Skeletal muscle tissue (tissue), 4 donors: ENCODE data around the gene CIBAR2. TPM values are rescaled to one million over a fixed set of nuclear protein-coding genes. Genes with fewer than 3 reads are reported as not detected.

Experiments used
- H3K27ac ChIP-seq: one replicate; pipeline ENCODE4 v1.7.0; 2013; ENCODE audit warnings: mild to moderate bottlenecking, low read depth, low read length, inconsistent platforms
- H3K27me3 ChIP-seq, 3 donors: one replicate each; pipeline ENCODE4 v1.7.0; 2013; ENCODE audit warnings: low read length in 3 of 3; ENCODE audit not compliant: control insufficient read depth in 3 of 3, insufficient read depth in 3 of 3
- H3K36me3 ChIP-seq, 3 donors: one replicate each; pipeline ENCODE4 v1.7.0; 2013; ENCODE audit warnings: low read length in 3 of 3; ENCODE audit not compliant: control insufficient read depth in 3 of 3, insufficient read depth in 3 of 3
- H3K4me1 ChIP-seq, 3 donors: one replicate each; pipeline ENCODE4 v1.7.0; 2013; ENCODE audit warnings: low read length in 3 of 3, mild to moderate bottlenecking in 3 of 3; ENCODE audit not compliant: control insufficient read depth in 3 of 3, insufficient read depth in 3 of 3
- H3K4me3 ChIP-seq, 3 donors: one replicate each; pipeline ENCODE4 v1.7.0; 2013; ENCODE audit warnings: low read length in 3 of 3
- H3K9ac ChIP-seq, 3 donors: one replicate each; pipeline ENCODE4 v1.7.0; 2013; ENCODE audit warnings: low read length in 3 of 3, mild to moderate bottlenecking in 3 of 3, moderate library complexity in 2 of 3, low read depth in 1 of 3
- H3K9me3 ChIP-seq, 3 donors: one replicate each; pipeline ENCODE4 v1.7.0; 2013; ENCODE audit warnings: low read length in 3 of 3; ENCODE audit not compliant: control insufficient read depth in 3 of 3
- total RNA-seq: library from RNA; depleted of rRNA; stranded (reverse); fragments of >200 nt; gene quantifications from one replicate; pipeline ENCODE4 v1.2.3, GENCODE V29; 2014
- donor health status: Osteomylitis.

Gene CIBAR2
- total RNA-seq, 1 donor from 2014 or later = not detected

GRCh38 chr16:85087899-85088569 lies 24.2 kb downstream of the CIBAR2 start:
- H3K27me3 ChIP-seq = no peaks in the 10 kb centered on the region
- H3K9ac ChIP-seq = no peak overlapping the region
- H3K36me3 ChIP-seq = peaks cover 0 to 7% (median 0%) of the 10 kb centered on the region in 3 donors
- no peak overlapping the region for H3K4me3 ChIP-seq
- H3K27ac ChIP-seq = no peak overlapping the region
- H3K9me3 ChIP-seq = no peaks in the 10 kb centered on the region
- peaks cover 0 to 34% (median 14%) of the 10 kb centered on the region in 3 donors for H3K4me1 ChIP-seq

GRCh38 chr16:85086347-85087291 lies 25.7 kb downstream of the CIBAR2 start:
- Histone ChIP-seq H3K9me3 (no peaks in the 10 kb centered on the region), H3K4me1 (peaks cover 0 to 45% (median 14%) of the 10 kb centered on the region in 3 donors), H3K27ac (no peak overlapping the region), H3K27me3 (no peaks in the 10 kb centered on the region), H3K9ac (no peak overlapping the region), H3K4me3 (no peak overlapping the region), H3K36me3 (peaks cover 0 to 7% (median 0%) of the 10 kb centered on the region in 3 donors)

GRCh38 chr16:85085721-85086120 lies 26.6 kb downstream of the CIBAR2 start:
- Histone ChIP-seq H3K9ac (peak overlapping the region in 1 of 3 donors; percentile 16), H3K36me3 (peaks cover 0 to 10% (median 0%) of the 10 kb centered on the region in 3 donors), H3K4me1 (peaks cover 0 to 44% (median 13%) of the 10 kb centered on the region in 3 donors), H3K27ac (no peak overlapping the region), H3K27me3 (no peaks in the 10 kb centered on the region), H3K4me3 (no peak overlapping the region), H3K9me3 (no peaks in the 10 kb centered on the region)

GRCh38 chr16:85084841-85085510 lies 27.3 kb downstream of the CIBAR2 start:
- no peaks in the 10 kb centered on the region for H3K9me3 ChIP-seq
- H3K27ac ChIP-seq = no peak overlapping the region
- no peak overlapping the region for H3K9ac ChIP-seq
- H3K4me1 ChIP-seq = peaks cover 0 to 36% (median 10%) of the 10 kb centered on the region in 3 donors
- no peak overlapping the region for H3K4me3 ChIP-seq
- H3K27me3 ChIP-seq = no peaks in the 10 kb centered on the region
- peaks cover 0 to 13% (median 0%) of the 10 kb centered on the region in 3 donors for H3K36me3 ChIP-seq

- no peaks in the 10 kb centered on the region for H3K9me3 ChIP-seq
- H3K4me3 ChIP-seq = no peak overlapping the region
- peaks cover 9 to 18% (median 11%) of the 10 kb centered on the region in 3 donors for H3K36me3 ChIP-seq
- H3K27ac ChIP-seq = no peak overlapping the region
- H3K4me1 ChIP-seq = peaks cover 0 to 25% (median 8%) of the 10 kb centered on the region in 3 donors
- H3K9ac ChIP-seq = peak overlapping the region in 2 of 3 donors; percentile 23 to 45
- no peaks in the 10 kb centered on the region for H3K27me3 ChIP-seq
These were observed 29.1 kb downstream of the CIBAR2 start for GRCh38 chr16:85083051-85083639.

- H3K27me3 ChIP-seq = no peaks in the 10 kb centered on the region
- peaks cover 0 to 25% (median 8%) of the 10 kb centered on the region in 3 donors for H3K4me1 ChIP-seq
- peak overlapping the region in 1 of 3 donors; percentile 14 for H3K4me3 ChIP-seq
- H3K9me3 ChIP-seq = no peaks in the 10 kb centered on the region
- no peak overlapping the region for H3K27ac ChIP-seq
- peak overlapping the region in 2 of 3 donors; percentile 23 to 45 for H3K9ac ChIP-seq
- peaks cover 11 to 19% (median 12%) of the 10 kb centered on the region in 3 donors for H3K36me3 ChIP-seq
These were observed 29.9 kb downstream of the CIBAR2 start for GRCh38 chr16:85082173-85083050.

- H3K4me3 ChIP-seq = no peak overlapping the region
- H3K4me1 ChIP-seq = peaks cover 0 to 25% (median 8%) of the 10 kb centered on the region in 3 donors
- H3K9me3 ChIP-seq = no peaks in the 10 kb centered on the region
- no peak overlapping the region for H3K27ac ChIP-seq
- peaks cover 11 to 19% (median 13%) of the 10 kb centered on the region in 3 donors for H3K36me3 ChIP-seq
- no peaks in the 10 kb centered on the region for H3K27me3 ChIP-seq
- no peak overlapping the region for H3K9ac ChIP-seq
These were observed 30.5 kb downstream of the CIBAR2 start for GRCh38 chr16:85081765-85082164.

GRCh38 chr16:85081038-85081437 lies 31.2 kb downstream of the CIBAR2 start:
- H3K9ac ChIP-seq = no peak overlapping the region
- H3K27ac ChIP-seq = no peak overlapping the region
- no peak overlapping the region for H3K4me3 ChIP-seq
- H3K9me3 ChIP-seq = no peaks in the 10 kb centered on the region
- peaks cover 0 to 25% (median 8%) of the 10 kb centered on the region in 3 donors for H3K4me1 ChIP-seq
- peaks cover 11 to 23% (median 16%) of the 10 kb centered on the region in 3 donors for H3K36me3 ChIP-seq
- no peaks in the 10 kb centered on the region for H3K27me3 ChIP-seq
